ENCODE data around the gene IGSF8. TPM values are rescaled to one million over a fixed set of nuclear protein-coding genes. Genes with fewer than 3 reads are reported as not detected.
A peak's percentile ranks its signal among the peaks of the same experiment; 100 is the strongest.

IGSF8 gene
- polyA plus RNA-seq, 3 donors from 2014 or later, result 29.1 to 57.4 (median 40.5) TPM

DNA sequence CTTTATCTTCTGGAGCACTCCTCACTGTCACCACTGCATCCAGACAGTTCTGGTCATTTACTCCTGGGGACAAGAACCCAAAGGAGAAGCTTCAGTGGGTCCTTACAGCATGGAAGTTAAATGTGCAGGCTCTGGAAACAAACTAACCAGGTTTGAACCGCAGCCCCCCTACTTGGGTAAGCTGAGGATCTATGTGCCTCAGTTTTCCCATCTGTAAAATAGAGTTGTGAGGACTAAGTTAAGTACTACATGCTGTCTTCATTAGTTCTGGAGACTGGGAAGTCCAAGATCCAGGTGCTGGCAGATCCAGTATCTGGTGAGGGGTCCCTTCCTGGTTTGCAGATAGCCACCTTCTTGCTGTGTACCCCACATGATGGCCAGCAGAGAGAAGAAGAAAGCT, 9.1 kb upstream of the IGSF8 start:
- Mint-ChIP-seq H3K4me1 (peaks cover 10 to 12% of the 10 kb centered on the region in 2 donors), H3K27me3 (ENCODE audit: low read depth in 3 of 3) (peaks cover 5 to 19% (median 7%) of the 10 kb centered on the region in 3 donors), H3K4me3 (no peak overlapping the region), H3K9me3 (no peaks in the 10 kb centered on the region), H3K27ac (no peak overlapping the region), H3K36me3 (no peaks in the 10 kb centered on the region)
- DNase-seq, result no peak

DNA sequence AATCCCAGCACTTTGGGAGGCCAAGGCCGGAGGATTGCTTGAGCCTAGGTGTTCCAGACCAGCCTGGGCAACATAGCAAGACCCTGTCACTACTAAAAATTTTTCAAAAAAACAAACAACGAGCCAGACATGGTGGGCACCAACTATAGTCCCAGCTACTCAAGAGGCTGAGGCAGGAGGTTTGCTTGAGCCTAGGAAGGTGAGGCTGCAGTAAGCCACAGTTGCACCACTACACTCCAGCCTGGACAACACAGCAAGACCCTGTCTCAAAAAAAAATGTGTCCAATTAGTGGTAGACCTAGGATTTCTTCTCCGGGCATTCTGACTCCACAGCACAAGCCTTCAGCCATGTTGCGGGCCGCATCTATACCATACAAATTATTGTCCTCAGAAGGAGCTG, 6.7 kb upstream of the IGSF8 start:
- DNase-seq, result no peak
- Mint-ChIP-seq H3K4me3 (no peak overlapping the region), H3K4me1 (peaks cover 20 to 21% of the 10 kb centered on the region in 2 donors), H3K9me3 (no peaks in the 10 kb centered on the region), H3K27me3 (ENCODE audit: low read depth in 3 of 3) (peaks cover 5 to 12% (median 5%) of the 10 kb centered on the region in 3 donors), H3K27ac (no peak overlapping the region), H3K36me3 (no peaks in the 10 kb centered on the region)

DNA sequence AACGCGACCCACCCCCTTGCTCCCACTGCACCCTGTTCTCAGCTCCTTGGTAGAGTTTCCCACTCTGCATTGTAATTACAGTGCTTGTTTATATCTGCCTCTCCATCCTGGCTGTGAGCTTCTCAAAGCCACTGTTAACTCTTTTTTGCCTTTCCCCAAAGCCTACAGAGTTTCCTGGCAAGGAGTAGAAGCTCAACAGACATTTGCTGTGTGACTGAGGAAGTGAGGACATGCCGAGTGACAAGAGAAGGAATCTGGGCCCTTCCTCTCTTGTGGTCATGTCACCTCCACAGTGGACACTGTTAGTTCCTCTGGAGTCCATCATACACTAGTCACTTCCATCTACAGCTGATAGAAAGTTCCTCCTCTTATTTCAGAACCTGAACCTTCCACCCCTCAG, 6.1 kb upstream of the IGSF8 start:
- no peak for DNase-seq
- peaks cover 22 to 23% of the 10 kb centered on the region in 2 donors for H3K4me1 Mint-ChIP-seq
- H3K9me3 Mint-ChIP-seq, result no peaks in the 10 kb centered on the region
- no peak overlapping the region for H3K4me3 Mint-ChIP-seq
- no peaks in the 10 kb centered on the region for H3K36me3 Mint-ChIP-seq
- no peak overlapping the region for H3K27ac Mint-ChIP-seq
- H3K27me3 Mint-ChIP-seq (ENCODE audit: low read depth in 3 of 3), result peaks cover 4 to 10% (median 5%) of the 10 kb centered on the region in 3 donors

DNA sequence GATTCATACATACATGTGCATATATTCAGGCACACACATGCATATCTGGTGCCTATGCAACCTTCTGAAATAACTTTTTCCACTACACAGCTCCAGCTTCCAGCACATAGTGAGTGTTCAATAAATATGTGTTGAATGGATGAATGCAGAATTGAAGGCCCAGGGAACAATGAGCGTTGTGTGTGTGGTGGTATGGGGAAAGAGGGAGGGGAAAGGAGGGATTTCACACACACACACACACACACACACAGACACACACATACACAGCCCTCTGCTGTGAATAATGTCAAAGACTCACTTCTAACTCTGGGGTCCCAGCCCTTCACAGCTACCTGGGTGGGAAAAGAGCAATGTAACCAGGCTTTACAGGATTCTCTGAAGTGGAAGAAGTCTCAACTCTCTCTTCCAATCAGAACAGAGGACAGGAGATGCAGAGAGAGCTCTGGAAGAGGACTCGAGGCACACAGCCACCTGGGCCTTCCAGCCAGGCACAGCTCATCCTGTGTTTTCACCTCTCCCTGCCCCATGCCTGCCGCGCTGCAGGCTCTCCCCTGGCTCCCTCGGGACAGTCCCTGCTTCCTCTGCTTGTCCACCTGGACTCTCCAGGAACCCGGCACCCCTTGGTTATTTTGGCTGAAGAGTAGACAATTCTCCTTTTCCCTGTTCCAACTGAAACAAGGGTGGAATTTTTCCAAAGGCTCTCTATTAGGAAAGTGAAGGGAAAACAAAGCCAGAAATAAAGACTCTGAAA, 5.4 kb upstream of the IGSF8 start:
- H3K27ac Mint-ChIP-seq, result no peak overlapping the region
- H3K4me1 Mint-ChIP-seq, result peaks cover 26 to 27% of the 10 kb centered on the region in 2 donors
- DNase-seq, result no peak
- no peaks in the 10 kb centered on the region for H3K9me3 Mint-ChIP-seq
- no peak overlapping the region for H3K4me3 Mint-ChIP-seq
- peaks cover 4 to 10% (median 7%) of the 10 kb centered on the region in 3 donors for H3K27me3 Mint-ChIP-seq (ENCODE audit: low read depth in 3 of 3)
- no peaks in the 10 kb centered on the region for H3K36me3 Mint-ChIP-seq

DNA sequence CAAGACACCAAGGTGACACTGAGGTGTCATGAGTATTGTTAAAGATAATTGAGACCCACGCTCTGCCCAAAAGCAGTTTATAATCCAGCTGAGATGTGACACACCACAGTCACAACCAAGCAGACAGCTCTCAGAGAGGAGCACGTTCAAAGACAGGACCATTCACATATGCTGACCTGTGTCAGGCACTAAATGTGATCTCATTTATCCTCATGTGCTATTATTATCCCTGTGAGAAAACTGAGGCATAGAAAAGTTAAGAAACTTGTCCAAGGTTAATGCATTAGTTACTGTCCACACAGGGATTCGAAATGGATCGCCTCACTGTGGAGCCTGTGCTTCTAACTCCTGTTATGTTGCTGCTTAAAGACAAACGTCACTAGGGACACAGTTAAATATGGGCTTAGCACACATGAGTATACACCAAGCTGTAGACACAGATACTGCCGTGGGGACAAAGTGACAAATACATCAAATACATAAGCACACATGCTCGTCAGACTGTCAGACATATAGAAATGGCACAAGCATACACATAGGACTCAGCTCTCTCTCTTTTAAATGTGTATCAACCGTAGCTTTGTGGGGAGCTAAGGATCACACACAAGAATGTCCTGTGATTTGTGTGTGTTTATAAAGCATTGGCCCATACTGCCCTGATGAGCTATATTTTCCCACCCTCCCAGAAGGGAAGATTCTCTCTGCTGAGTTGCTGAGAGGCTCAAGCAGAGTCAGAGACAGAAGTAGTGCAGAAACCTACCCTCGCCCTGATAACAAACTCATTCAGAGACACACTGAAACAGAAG, 3.5 kb upstream of the IGSF8 start:
- DNase-seq, result no peak
- H3K36me3 Mint-ChIP-seq, result no peaks in the 10 kb centered on the region
- no peaks in the 10 kb centered on the region for H3K9me3 Mint-ChIP-seq
- no peak overlapping the region for H3K4me3 Mint-ChIP-seq
- H3K27ac Mint-ChIP-seq, result peak overlapping the region in 4 of 6 donors; percentile 28 to 85 (median 62)
- H3K4me1 Mint-ChIP-seq, result peaks cover 36 to 38% of the 10 kb centered on the region in 2 donors
- H3K27me3 Mint-ChIP-seq (ENCODE audit: low read depth in 3 of 3), result peaks cover 7 to 17% (median 10%) of the 10 kb centered on the region in 3 donors

DNA sequence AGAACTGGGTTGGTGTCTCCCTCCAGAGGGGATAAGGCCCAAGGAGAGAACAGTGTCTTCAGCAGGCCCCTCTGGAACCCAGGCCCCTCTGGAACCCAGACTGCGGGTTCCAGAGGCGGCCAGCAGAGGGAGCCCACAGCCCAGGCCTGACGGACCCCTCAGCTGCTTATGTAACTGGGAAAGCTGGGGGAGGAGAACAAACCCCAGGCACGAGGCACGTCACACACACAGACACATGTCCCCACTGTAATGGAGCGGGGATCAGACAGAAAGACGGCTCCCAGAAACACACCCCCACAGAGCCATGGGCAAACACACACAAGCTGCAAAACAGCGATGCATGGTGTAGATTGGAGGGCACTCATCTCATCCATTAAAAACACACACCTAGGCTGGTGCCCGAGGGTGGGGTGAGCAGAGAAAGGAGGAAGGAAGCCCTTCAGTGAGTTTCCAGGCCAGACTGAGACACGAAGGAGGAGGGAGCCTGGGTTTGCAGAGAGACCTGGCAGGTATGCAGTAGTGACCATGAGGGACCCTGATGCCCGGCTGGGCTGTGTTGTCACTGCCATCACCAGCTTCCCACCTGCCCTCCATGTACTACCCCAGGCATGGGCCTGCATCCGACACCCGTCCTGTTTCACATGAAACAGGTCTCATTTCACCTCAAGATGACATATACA, 2.8 kb upstream of the IGSF8 start:
- H3K4me1 Mint-ChIP-seq, result peaks cover 44 to 46% of the 10 kb centered on the region in 2 donors
- H3K9me3 Mint-ChIP-seq, result no peaks in the 10 kb centered on the region
- H3K36me3 Mint-ChIP-seq, result no peaks in the 10 kb centered on the region
- peaks cover 7 to 17% (median 10%) of the 10 kb centered on the region in 3 donors for H3K27me3 Mint-ChIP-seq (ENCODE audit: low read depth in 3 of 3)
- H3K4me3 Mint-ChIP-seq, result peak overlapping the region in 2 of 5 donors; percentile 5 to 40
- DNase-seq, result peak; percentile 54 to 69 (median 59)
- peak overlapping the region in 5 of 6 donors; percentile 76 to 85 (median 84) for H3K27ac Mint-ChIP-seq

DNA sequence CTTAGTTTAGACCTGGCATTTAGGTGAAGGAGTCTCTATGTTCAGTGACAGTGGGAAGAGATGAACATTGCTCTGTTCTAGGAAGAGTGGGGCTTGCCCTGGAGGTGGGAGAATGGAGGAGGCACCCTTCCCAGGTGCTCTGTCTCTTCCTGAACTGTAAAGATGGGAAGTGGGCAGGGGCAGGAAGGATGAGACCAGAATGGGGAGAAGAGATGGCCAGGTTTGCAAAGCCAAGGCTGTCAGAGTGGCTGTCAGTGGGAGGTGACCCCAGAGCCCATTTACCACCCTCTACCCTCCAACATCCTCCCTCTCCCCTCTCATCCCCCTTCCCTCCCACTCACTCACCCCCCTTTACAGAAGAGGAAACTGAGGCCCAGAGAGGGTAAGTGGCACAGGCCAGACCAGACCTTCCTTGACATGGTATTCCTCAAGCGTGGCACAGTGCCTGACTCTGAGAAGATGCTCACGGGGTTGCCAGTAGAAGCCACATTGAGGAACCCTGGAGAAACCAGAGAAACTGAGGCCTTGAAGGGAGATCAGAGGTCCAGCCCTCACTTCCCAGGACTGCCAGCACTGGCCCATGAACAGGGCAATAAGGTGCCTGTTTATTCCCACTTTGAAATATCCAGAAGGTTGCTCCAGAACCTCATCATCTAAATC, 1.4 kb upstream of the IGSF8 start:
- peak overlapping the region; percentile 77 to 90 (median 84) for H3K27ac Mint-ChIP-seq
- peaks cover 51% of the 10 kb centered on the region in 2 donors for H3K4me1 Mint-ChIP-seq
- H3K27me3 Mint-ChIP-seq (ENCODE audit: low read depth in 3 of 3), result peaks cover 7 to 17% (median 10%) of the 10 kb centered on the region in 3 donors
- peak overlapping the region; percentile 69 to 83 (median 72) for H3K4me3 Mint-ChIP-seq
- H3K36me3 Mint-ChIP-seq, result no peaks in the 10 kb centered on the region
- DNase-seq, result no peak
- no peaks in the 10 kb centered on the region for H3K9me3 Mint-ChIP-seq

DNA sequence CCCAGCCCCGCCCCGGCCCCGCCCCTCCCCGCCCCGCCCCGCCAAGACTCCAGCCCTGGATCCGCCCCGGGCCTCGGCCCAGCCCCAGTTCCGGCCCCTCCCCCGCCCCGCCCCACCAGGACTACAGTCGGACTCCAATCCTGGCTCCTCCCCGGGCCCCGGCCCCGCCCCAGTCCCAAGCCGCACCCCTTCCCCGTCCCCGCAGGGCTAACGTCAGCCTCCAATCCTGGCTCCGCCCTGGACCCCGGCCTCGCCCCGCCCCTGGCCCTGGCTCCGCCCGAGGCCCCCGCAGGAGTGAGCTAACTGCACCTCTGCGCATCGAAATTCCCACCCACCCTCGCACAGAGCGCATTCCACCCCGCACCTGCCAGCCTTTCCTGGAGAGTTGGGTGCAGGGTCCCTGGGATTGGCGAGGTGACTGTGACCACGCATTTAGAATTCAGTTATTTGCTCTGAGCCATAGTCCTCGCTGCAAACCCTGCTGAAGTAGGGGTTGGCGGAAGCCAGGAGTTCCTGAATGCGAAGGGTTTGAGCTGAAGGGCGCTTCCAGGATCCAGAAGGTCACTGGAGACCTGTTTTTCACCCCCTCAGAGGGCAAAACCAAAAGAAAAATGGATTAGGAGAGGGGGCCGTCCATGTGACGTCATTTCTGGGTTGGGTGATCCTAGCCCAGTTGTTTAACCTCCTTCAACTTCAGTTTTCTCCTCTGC, 588 bp upstream of the IGSF8 start:
- Mint-ChIP-seq H3K27me3 (ENCODE audit: low read depth in 3 of 3) (peaks cover 5 to 17% (median 10%) of the 10 kb centered on the region in 3 donors), H3K27ac (peak overlapping the region; percentile 77 to 90 (median 84)), H3K4me3 (peak overlapping the region; percentile 69 to 83 (median 72)), H3K9me3 (no peaks in the 10 kb centered on the region), H3K36me3 (peaks cover 0 to 5% (median 4%) of the 10 kb centered on the region in 3 donors), H3K4me1 (peaks cover 51% of the 10 kb centered on the region in 2 donors)
- DNase-seq, result peak; percentile 89 to 93 (median 91)

DNA sequence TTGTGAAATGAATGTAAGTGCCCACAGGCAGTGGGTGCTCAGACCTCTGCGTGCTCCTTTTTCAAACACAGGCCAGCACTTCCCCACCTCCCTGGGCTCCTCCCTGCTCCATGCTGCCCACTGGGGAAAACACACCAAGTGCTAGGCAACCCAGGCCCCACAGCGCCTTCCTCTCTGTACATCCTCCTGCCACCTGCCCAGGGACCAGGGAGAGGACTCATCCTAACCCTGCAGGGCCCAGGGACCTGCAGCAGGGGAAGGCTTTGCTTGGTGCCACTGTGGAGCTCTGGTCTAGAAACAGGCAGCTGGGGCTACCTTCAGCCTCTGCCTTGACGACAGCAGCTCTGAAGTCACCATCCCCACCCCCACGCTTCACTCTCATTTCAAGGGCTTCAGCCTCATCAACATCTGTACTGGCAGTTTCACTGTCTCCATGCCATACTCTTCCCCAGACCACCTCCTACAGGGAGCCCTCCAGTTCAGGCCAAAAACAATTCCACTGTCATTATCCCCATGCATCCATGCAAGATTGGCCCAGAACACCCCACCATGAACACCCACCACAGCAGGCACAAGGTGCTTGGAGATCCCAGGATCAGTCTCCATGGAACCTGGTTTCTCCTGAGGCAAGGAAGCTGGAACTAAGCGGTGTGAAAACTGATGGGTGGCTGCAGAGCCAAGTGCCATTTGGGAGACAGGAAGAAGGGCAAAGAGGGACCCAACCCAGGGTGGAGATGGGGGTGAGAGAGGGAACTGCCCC, 1.1 kb downstream of the IGSF8 start:
- DNase-seq, result no peak
- peaks cover 5 to 13% (median 7%) of the 10 kb centered on the region in 3 donors for H3K27me3 Mint-ChIP-seq (ENCODE audit: low read depth in 3 of 3)
- no peaks in the 10 kb centered on the region for H3K9me3 Mint-ChIP-seq
- H3K36me3 Mint-ChIP-seq, result peaks cover 0 to 5% (median 4%) of the 10 kb centered on the region in 3 donors
- H3K27ac Mint-ChIP-seq, result peak overlapping the region; percentile 65 to 92 (median 80)
- H3K4me1 Mint-ChIP-seq, result peaks cover 38 to 39% of the 10 kb centered on the region in 2 donors
- H3K4me3 Mint-ChIP-seq, result peak overlapping the region; percentile 85 to 92 (median 89)

DNA sequence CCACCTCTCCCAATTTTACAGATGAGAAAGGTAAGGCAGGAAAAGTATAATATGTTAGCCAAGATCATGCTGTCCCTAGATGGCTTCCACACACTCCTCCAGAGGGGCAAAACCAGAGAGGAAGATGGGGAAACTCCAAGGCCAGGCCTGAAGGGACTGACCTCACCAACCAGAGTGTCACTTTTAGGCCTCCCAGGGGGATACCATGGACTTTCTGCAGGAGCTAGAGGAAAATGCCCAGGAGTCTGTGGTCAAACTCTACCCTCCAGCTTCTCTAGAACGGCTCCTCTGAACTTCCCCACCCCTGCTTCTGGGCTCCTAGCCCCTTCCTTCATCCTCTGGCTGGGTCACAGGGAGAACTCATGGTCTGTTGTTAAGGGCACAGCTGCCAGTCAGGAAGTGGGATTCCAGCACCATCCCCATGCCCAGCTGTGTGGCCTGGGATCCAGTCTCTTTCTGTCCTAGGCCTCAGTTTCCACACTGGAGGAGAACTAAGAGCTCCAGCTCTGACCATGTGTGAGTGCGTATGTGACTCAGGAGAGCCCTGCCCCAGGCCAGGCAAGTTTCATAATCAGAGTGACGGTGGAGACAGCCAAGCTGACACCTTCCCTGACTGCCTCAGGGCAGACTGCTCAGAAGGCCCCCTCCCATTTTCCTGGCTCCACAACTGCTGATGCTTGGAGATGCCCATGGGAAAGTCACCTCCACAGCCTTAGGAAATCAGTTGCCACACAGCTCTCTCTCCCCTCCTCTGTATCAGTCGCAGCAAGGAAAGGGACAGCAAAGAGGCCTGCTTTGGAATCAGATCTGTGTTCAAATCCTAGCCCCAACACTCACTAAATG, 1.9 kb downstream of the IGSF8 start:
- Mint-ChIP-seq H3K27ac (peak overlapping the region in 4 of 6 donors; percentile 45 to 92 (median 74)), H3K9me3 (no peaks in the 10 kb centered on the region), H3K4me1 (peaks cover 36 to 37% of the 10 kb centered on the region in 2 donors), H3K36me3 (peaks cover 0 to 8% (median 4%) of the 10 kb centered on the region in 3 donors), H3K4me3 (peak overlapping the region; percentile 28 to 92 (median 54)), H3K27me3 (ENCODE audit: low read depth in 3 of 3) (peaks cover 5 to 13% (median 7%) of the 10 kb centered on the region in 3 donors)
- DNase-seq, result no peak

DNA sequence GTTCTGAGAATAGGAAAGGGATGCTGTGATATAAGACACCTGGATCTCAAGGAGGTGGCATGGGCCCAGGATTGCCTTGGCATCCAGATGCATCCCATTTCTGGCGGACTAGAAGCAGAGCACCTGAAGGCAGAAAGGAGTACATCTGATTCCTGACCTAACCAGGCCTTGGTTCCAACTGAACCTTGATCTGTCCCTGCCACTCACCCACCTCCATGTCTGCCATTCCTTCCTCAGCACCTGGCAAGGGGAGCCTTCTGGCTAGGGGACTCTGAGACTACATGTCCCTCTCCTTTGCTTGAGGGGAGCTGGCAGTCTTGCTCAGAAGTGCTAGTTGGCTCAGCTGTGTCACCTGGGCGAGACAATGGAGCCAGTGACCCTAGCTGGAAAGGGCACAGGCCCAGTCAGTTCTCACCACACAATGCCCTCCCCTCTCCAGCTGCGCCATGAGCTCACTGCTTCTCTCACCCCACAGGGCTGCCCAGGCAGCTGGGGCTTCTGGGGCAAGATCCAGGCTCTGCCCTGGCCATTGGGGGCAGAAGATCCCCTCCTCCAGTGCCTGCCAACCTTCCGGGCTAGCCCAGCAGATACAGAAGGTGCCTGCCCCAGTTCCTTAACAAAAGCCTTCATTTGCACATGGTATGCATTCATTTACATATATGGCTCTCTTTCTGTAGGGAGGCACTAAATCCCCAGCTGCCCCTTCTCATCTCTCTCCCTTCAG, 2.9 kb downstream of the IGSF8 start:
- DNase-seq, result no peak
- Mint-ChIP-seq H3K36me3 (peaks cover 3 to 12% (median 6%) of the 10 kb centered on the region in 3 donors), H3K9me3 (no peaks in the 10 kb centered on the region), H3K4me3 (peak overlapping the region in 2 of 5 donors; percentile 54 to 89), H3K4me1 (peaks cover 30 to 31% of the 10 kb centered on the region in 2 donors), H3K27ac (peak overlapping the region in 3 of 6 donors; percentile 22 to 76 (median 60)), H3K27me3 (ENCODE audit: low read depth in 3 of 3) (peaks cover 5 to 13% (median 7%) of the 10 kb centered on the region in 3 donors)
